ENCODE results near the gene CEACAM1. TPM values are rescaled to one million over a fixed set of nuclear protein-coding genes. Genes with fewer than 3 reads are reported as not detected.

The CEACAM1 gene
- total and polyA plus RNA-seq, 9 of the 15 experiments (the other 6 are each of a cell fraction or from before 2014, with no cell fraction given): 0.04 to 0.16 (median 0.10) TPM; not detected in 1

GRCh38 chr19:42516771-42517170 lies 11.5 kb downstream of the CEACAM1 start (continued):
- TF ChIP-seq RBM25 (IDR thresholded peaks at IDR 0.05; ENCODE audit: low read depth, low read length, severe bottlenecking): peak; percentile 52

DNA sequence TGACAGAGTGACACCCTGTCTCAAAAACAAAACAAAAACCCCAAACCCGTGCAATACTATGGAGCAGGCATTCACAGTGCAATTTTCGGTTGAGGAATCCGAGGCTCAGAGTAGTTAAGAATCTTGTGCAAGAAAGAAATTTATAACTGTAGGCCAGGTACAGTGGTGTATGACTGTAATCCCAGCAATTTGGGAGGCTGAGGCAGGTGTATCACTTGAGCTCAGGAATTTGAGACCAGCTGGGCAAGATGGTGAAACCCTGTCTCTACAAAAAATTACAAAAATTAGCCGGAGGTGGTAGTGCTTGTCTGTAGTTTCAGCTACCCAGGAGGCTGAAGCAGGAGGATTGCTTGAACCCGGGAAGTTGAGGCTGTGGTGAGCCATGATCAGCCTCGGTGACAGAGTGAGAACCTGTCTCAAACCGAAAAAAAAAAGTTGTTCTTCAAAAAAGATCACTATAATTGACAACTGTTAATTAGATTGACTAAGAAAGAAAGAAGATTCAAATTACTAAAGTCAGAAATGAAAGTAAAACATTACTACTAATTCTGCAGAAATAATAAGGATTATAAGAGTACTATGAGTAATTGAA lies 12.9 kb downstream of the CEACAM1 start:
- Histone ChIP-seq H3K4me1 (replicated peaks in 1 of 2; ENCODE audit: control insufficient read depth in 2 of 2, insufficient read depth in 2 of 2, low read length in 2 of 2) (no peaks in the 10 kb centered on the region; a peak in 1 of 5 replicates), H3K36me3 (ENCODE audit: control insufficient read depth, insufficient read depth, low read length) (no peaks in the 10 kb centered on the region), H3K9me3 (replicated peaks; ENCODE audit: control insufficient read depth, insufficient read depth, low read depth, low read length) (no peaks in the 10 kb centered on the region), H3K27me3 (ENCODE audit: control insufficient read depth in 2 of 2, insufficient read depth in 2 of 2, low read length in 2 of 2) (peaks cover 0 to 14% of the 10 kb centered on the region in 2 experiments; a peak in 2 of 5 replicates), H3K9ac (ENCODE audit: insufficient read depth in 1 of 2, low read depth in 2 of 2, low read length in 2 of 2) (no peak overlapping the region), H3K4me3 (no peak overlapping the region), H3K9me1 (ENCODE audit: control insufficient read depth, insufficient read depth, low read length) (no peaks in the 10 kb centered on the region), H3K4me2 (ENCODE audit: insufficient read depth, low read length) (no peak overlapping the region), H3K27ac (ENCODE audit: extremely low read depth, low read depth, low read length) (no peak overlapping the region), H2AFZ (ENCODE audit: low read depth, low read length) (no peak overlapping the region), H3K79me2 (ENCODE audit: control insufficient read depth, insufficient read depth, low read length) (no peaks in the 10 kb centered on the region), H4K20me1 (replicated peaks; ENCODE audit: control insufficient read depth, insufficient read depth, low read length) (no peaks in the 10 kb centered on the region)
- WGBS (ENCODE audit: insufficient coverage, low coverage, missing lambda C conversion rate): 2% methylated on average over 7 of the region's 7 CpGs
- ATAC-seq (no peak), DNase-seq (ENCODE audit: extremely low read depth in 1 of 4, low spot score in 3 of 4) (no peak), FAIRE-seq (no peak)
- in situ Hi-C loops (cut with MboI): no loop called here
- CTCF ChIA-PET (ENCODE audit: low intra/inter-chr PET ratio): no interaction called here
- no peak for TF ChIP-seq ASH1L (IDR thresholded peaks at IDR 0.05; ENCODE audit: borderline replicate concordance, low read depth, partially characterized antibody)
- TF ChIP-seq GABPA (tag; conservative IDR thresholded peaks at IDR 0.05; ENCODE audit: low read depth): no peak
- TF ChIP-seq E4F1 (CRISPR knock-in tag; IDR thresholded peaks at IDR 0.05; ENCODE audit: borderline replicate concordance): no peak
- TF ChIP-seq ZFPM2 (CRISPR knock-in tag; IDR thresholded peaks at IDR 0.05): no peak
- intact Hi-C loops (cut with micrococcal nuclease): no loop called here
- BruUV-seq (replicated peaks): no TSS peak
- POLR2A ChIA-PET: no interaction called here

All from K562 (cell line).